GM19395 (cell line): Measurements from ENCODE around the gene SPECC1.
"Not testable (repeated sequence)": the region's sequence is repeated elsewhere in the genome, so short reads cannot be mapped to it uniquely, and the experiment has no call there.

Experiments
- ATAC-seq: cut with Tn5 transposase; IDR thresholded peaks from one replicate; pipeline ENCODE4 v1.9.1; 2021; ENCODE audit warnings: mild to moderate bottlenecking, moderate library complexity; ENCODE audit not compliant: unreplicated experiment

SPECC1 gene, protein sequence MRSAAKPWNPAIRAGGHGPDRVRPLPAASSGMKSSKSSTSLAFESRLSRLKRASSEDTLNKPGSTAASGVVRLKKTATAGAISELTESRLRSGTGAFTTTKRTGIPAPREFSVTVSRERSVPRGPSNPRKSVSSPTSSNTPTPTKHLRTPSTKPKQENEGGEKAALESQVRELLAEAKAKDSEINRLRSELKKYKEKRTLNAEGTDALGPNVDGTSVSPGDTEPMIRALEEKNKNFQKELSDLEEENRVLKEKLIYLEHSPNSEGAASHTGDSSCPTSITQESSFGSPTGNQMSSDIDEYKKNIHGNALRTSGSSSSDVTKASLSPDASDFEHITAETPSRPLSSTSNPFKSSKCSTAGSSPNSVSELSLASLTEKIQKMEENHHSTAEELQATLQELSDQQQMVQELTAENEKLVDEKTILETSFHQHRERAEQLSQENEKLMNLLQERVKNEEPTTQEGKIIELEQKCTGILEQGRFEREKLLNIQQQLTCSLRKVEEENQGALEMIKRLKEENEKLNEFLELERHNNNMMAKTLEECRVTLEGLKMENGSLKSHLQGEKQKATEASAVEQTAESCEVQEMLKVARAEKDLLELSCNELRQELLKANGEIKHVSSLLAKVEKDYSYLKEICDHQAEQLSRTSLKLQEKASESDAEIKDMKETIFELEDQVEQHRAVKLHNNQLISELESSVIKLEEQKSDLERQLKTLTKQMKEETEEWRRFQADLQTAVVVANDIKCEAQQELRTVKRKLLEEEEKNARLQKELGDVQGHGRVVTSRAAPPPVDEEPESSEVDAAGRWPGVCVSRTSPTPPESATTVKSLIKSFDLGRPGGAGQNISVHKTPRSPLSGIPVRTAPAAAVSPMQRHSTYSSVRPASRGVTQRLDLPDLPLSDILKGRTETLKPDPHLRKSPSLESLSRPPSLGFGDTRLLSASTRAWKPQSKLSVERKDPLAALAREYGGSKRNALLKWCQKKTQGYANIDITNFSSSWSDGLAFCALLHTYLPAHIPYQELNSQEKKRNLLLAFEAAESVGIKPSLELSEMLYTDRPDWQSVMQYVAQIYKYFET

GRCh38 chr17:20009302-20010098 lies at the start of gene SPECC1:
Gene SPECC1, plus strand, starts transcription at chr17:20009359. Its CDS starts 87,293 bp downstream, at chr17:20096652.
- ATAC-seq, result peak; percentile 95

- not testable (repeated sequence) for ATAC-seq
Measured at GRCh38 chr17:19962954-19963353, 46.2 kb upstream of the SPECC1 start.

DNA sequence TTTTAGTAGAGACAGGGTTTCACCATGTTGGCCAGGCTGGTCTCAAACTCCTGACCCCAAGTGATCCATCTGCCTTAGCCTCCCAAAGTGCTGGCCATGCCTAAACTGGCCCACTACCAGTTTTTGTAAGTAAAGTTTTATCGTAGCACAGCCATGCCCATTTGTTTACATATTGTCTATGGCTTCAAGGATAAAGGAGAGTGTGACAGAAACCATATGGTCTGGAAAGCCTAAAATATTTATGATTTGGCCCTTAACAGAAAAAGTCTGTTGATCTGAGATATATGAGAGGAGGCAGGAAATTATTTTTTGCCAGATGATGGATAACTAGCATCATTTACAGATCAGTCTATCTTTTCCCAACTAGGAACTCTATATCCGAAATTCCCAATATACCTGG lies 36.0 kb upstream of the SPECC1 start:
- no peak for ATAC-seq

DNA sequence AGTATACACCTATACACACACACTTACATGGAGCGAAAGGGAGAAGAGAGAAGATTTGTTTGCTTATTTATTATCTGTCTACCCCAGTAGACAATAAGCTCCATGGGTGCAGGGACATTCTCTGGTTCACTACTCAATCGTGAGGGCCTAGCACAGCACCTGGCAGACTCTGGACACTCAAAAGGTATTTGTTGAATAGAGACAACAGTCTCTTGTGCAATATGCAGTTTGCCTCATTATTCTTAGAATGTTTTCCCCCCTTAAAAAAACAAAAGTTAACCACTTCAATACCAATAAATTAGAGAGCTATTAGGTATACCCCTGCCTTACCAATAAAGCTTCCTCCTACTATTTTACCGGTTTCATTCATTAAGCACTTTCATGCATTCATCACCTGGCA lies 33.6 kb upstream of the SPECC1 start:
- ATAC-seq, result no peak

- peak; percentile 81 for ATAC-seq
Measured at GRCh38 chr17:19977293-19978208, 31.6 kb upstream of the SPECC1 start, which contains the start of gene AKAP10. Gene AKAP10, minus strand, starts transcription at chr17:19977828. Its CDS starts 149 bp downstream, at chr17:19977679.

- peak; percentile 48 for ATAC-seq
Measured at GRCh38 chr17:19978209-19978802, 30.9 kb upstream of the SPECC1 start.

- ATAC-seq, result no peak
Measured at GRCh38 chr17:19978805-19979211, 30.4 kb upstream of the SPECC1 start.

GRCh38 chr17:19979917-19980770 lies 29.0 kb upstream of the SPECC1 start:
- ATAC-seq, result no peak

GRCh38 chr17:19986941-19987861 lies 22.0 kb upstream of the SPECC1 start:
- no peak for ATAC-seq

- ATAC-seq, result no peak
Measured at GRCh38 chr17:19987897-19988296, 21.3 kb upstream of the SPECC1 start.

GRCh38 chr17:19991252-19991885 lies 17.8 kb upstream of the SPECC1 start:
- ATAC-seq, result no peak

DNA sequence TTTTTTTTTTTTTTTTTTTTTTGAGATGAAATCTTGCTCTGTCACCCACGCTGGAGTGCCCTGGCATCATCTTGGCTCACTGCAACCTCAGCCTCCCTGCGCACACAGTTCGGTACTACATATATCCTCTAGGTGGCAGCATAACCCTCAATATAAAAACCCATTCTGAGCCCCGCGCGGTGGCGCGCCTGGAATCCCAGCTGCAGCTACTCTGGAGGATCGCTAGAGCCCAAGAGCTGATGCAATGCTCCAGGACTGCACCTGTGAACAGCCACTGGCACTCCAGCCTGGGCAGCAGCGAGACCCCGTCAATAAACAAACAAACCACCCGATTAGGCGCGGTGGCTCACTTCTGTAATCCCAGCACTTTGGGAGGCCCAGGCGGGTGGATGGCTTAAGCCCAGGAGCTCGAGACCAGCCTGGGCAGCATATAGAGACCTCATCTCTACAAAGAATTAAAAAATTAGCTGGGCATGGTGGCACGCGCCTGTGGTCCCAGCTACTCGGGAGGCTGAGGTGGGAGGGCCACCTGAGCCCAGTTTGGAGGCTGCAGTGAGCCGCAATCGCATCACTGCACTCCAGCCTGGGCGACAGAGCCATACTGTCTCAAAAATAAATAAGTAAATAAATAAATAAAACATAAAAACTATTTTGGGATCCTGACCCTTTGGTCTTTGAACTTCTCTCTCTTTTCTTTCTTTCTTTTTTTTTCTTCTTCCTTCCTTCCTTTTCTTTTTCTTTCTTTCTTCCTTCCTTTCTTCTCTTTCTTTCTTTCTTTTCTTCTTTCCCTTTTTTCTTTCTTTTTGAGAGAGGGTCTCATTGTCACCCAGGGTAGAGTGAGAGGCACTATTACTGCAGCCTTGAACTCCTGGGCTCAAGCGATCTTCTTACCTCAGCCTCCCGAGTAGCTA lies 16.1 kb upstream of the SPECC1 start:
- ATAC-seq, result peak; percentile 77

DNA sequence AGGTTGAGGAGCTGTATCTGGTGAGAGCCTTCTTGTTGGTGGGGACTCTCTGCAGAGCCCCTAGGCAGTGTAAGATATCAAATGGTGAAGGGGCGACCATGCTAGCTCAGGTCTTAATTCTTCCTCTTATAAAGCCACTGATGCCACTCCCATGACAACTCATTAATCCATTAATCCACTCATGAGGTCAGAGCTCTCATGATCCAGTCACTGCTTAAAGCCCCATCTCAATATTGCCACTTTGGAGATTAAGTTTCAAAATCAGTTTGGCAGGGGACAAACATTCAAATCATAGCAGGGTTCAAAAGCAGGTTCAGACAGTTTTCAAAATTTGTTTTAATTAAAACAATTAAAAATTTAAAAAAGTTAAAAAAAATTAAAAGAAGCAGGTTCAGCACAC lies 13.1 kb upstream of the SPECC1 start:
- ATAC-seq, result no peak

GRCh38 chr17:19996502-19996901 lies 12.7 kb upstream of the SPECC1 start:
- ATAC-seq, result no peak

- ATAC-seq, result peak; percentile 35
Measured at GRCh38 chr17:20008242-20009051, 712 bp upstream of the SPECC1 start.
